Measurements from ENCODE around the gene FXYD2.

DNA sequence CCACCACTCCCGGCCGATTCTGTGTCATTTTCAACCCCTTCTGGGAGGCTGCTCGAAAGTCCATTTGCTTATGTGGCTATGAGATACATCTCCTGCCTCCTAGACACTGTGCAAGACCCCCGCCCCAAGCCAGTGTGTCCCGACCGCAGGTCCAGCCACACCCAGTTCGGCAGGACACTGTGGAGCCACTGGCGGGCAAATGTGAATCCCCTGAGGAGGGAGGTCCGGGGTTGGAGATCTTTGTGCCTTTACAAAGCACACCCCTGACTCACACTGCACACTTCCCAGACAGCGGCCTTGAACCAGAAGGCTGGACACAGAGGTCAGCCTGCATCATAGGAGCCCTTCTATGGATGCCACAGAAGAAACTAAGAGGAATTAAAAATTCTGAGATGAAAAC, 34.5 kb upstream of the FXYD2 start:
- TF ChIP-seq, protein P1, sequence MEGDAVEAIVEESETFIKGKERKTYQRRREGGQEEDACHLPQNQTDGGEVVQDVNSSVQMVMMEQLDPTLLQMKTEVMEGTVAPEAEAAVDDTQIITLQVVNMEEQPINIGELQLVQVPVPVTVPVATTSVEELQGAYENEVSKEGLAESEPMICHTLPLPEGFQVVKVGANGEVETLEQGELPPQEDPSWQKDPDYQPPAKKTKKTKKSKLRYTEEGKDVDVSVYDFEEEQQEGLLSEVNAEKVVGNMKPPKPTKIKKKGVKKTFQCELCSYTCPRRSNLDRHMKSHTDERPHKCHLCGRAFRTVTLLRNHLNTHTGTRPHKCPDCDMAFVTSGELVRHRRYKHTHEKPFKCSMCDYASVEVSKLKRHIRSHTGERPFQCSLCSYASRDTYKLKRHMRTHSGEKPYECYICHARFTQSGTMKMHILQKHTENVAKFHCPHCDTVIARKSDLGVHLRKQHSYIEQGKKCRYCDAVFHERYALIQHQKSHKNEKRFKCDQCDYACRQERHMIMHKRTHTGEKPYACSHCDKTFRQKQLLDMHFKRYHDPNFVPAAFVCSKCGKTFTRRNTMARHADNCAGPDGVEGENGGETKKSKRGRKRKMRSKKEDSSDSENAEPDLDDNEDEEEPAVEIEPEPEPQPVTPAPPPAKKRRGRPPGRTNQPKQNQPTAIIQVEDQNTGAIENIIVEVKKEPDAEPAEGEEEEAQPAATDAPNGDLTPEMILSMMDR (conservative IDR thresholded peaks at IDR 0.05) = no peak
- no peak for TF ChIP-seq EZH2 (IDR thresholded peaks at IDR 0.05; ENCODE audit: low read depth)

All from PC-9 (cell line).